ENCODE results near the gene PDCD4. TPM values are rescaled to one million over a fixed set of nuclear protein-coding genes. Genes with fewer than 3 reads are reported as not detected.
A peak's percentile ranks its signal among the peaks of the same experiment; 100 is the strongest.
"Not testable (repeated sequence)": the region's sequence is repeated elsewhere in the genome, so short reads cannot be mapped to it uniquely, and the experiment has no call there.

PDCD4 gene
- total RNA-seq, 1 experiment from 2014 or later: 133 TPM

GRCh38 chr10:110865809-110866482 lies 5.8 kb upstream of the PDCD4 start:
- intact Hi-C loops (cut with micrococcal nuclease): no loop called here
- Mint-ChIP-seq H3K9me3 (ENCODE audit: unreplicated experiment) (no peaks in the 10 kb centered on the region), H3K27ac (ENCODE audit: low read depth, unreplicated experiment) (peak overlapping the region; percentile 98), H3K4me1 (ENCODE audit: insufficient read depth, unreplicated experiment) (peaks cover 60% of the 10 kb centered on the region), H3K36me3 (ENCODE audit: insufficient read depth, unreplicated experiment) (no peaks in the 10 kb centered on the region), H3K27me3 (ENCODE audit: insufficient read depth, unreplicated experiment) (no peaks in the 10 kb centered on the region), H3K4me3 (ENCODE audit: unreplicated experiment) (peak overlapping the region; percentile 58)
- POLR2A ChIA-PET: interaction anchor here (0.6 to 4.2 kb wide), 23 partner anchors 8 to 365 kb away, joined by 3 to 36 read pairs (median 4); partner anchors contain the start of genes BBIP1, SHOC2 and SMC3
- CTCF ChIA-PET: interaction anchor here (1.4 to 1.7 kb wide), 2 partner anchors 8 to 11 kb away, joined by 4 to 5 read pairs; no protein-coding TSS in a partner anchor
- TF ChIP-seq CTCF (IDR thresholded peaks at IDR 0.05; ENCODE audit: unreplicated experiment): no peak
- no peak for DNase-seq (ENCODE audit: unreplicated experiment)
- BruUV-seq (replicated peaks): no TSS peak

GRCh38 chr10:110867011-110867806 lies 4.5 kb upstream of the PDCD4 start:
- H3K9me3 Mint-ChIP-seq (ENCODE audit: unreplicated experiment); DNase-seq (ENCODE audit: unreplicated experiment); intact Hi-C loops (cut with micrococcal nuclease); BruUV-seq (replicated peaks); H3K4me3 Mint-ChIP-seq (ENCODE audit: unreplicated experiment); H3K27ac Mint-ChIP-seq (ENCODE audit: low read depth, unreplicated experiment); H3K36me3 Mint-ChIP-seq (ENCODE audit: insufficient read depth, unreplicated experiment); H3K27me3 Mint-ChIP-seq (ENCODE audit: insufficient read depth, unreplicated experiment): not testable (repeated sequence)
- POLR2A ChIA-PET: interaction anchor here (0.6 to 4.2 kb wide), 11 partner anchors 9 to 932 kb away, joined by 3 to 36 read pairs (median 5); no protein-coding TSS in a partner anchor
- peaks cover 61% of the 10 kb centered on the region for H3K4me1 Mint-ChIP-seq (ENCODE audit: insufficient read depth, unreplicated experiment)
- CTCF ChIA-PET: interaction anchor here (0.6 to 1.7 kb wide), 5 partner anchors 9 to 523 kb away, joined by 3 to 5 read pairs (median 4); no protein-coding TSS in a partner anchor

- ChIA-PET POLR2A (interaction anchor here (0.7 to 4.2 kb wide), 6 partner anchors 10 to 94 kb away, joined by 3 to 36 read pairs (median 4); no protein-coding TSS in a partner anchor), CTCF (interaction anchor here (0.6 to 1.4 kb wide), 4 partner anchors 26 to 523 kb away, joined by 3 to 4 read pairs (median 3); no protein-coding TSS in a partner anchor)
- Mint-ChIP-seq H3K36me3 (ENCODE audit: insufficient read depth, unreplicated experiment) (peaks cover 10% of the 10 kb centered on the region), H3K4me3 (ENCODE audit: unreplicated experiment) (no peak overlapping the region), H3K4me1 (ENCODE audit: insufficient read depth, unreplicated experiment) (peaks cover 53% of the 10 kb centered on the region), H3K27ac (ENCODE audit: low read depth, unreplicated experiment) (peak overlapping the region; percentile 16), H3K9me3 (ENCODE audit: unreplicated experiment) (no peaks in the 10 kb centered on the region), H3K27me3 (ENCODE audit: insufficient read depth, unreplicated experiment) (no peaks in the 10 kb centered on the region)
- no peak for TF ChIP-seq CTCF (IDR thresholded peaks at IDR 0.05; ENCODE audit: unreplicated experiment)
- intact Hi-C loops (cut with micrococcal nuclease): no loop called here
- BruUV-seq (replicated peaks): no TSS peak
- DNase-seq (ENCODE audit: unreplicated experiment): no peak
These were observed 3.8 kb upstream of the PDCD4 start for GRCh38 chr10:110867807-110868465.

DNA sequence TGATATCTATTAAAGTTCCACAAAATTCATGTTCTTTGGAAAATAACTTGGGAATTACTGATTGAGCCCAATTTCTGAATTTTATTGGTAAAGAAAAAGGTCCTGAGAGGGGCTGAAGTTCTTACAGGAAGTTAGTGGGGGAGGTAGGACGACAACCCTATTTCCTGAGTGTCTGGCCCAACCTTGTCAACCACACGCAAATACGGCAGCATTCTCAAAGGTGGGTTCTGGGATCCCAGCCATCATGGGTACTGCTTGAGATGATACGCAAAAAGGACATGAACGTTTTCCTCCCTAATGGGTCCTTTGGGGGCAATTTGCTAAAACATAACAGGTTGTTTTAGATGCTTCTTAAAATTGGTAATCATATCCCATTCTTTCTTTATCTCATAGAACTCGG lies 2.7 kb upstream of the PDCD4 start:
- no peak for DNase-seq (ENCODE audit: unreplicated experiment)
- peaks cover 12% of the 10 kb centered on the region for H3K36me3 Mint-ChIP-seq (ENCODE audit: insufficient read depth, unreplicated experiment)
- H3K4me1 Mint-ChIP-seq (ENCODE audit: insufficient read depth, unreplicated experiment): peaks cover 50% of the 10 kb centered on the region
- peak overlapping the region; percentile 81 for H3K27ac Mint-ChIP-seq (ENCODE audit: low read depth, unreplicated experiment)
- no peaks in the 10 kb centered on the region for H3K9me3 Mint-ChIP-seq (ENCODE audit: unreplicated experiment)
- H3K4me3 Mint-ChIP-seq (ENCODE audit: unreplicated experiment): no peak overlapping the region
- ChIA-PET CTCF (interaction anchor here (0.6 kb wide), 1 partner anchor 24 kb away, joined by 3 read pairs; no protein-coding TSS in a partner anchor), POLR2A (interaction anchor here (1.0 to 1.1 kb wide), 2 partner anchors 16 to 66 kb away, joined by 3 read pairs; no protein-coding TSS in a partner anchor)
- no TSS peak for BruUV-seq (replicated peaks)
- TF ChIP-seq CTCF (IDR thresholded peaks at IDR 0.05; ENCODE audit: unreplicated experiment): no peak
- intact Hi-C loops (cut with micrococcal nuclease): no loop called here
- no peaks in the 10 kb centered on the region for H3K27me3 Mint-ChIP-seq (ENCODE audit: insufficient read depth, unreplicated experiment)

All from MCF 10A (cell line).